ENCODE measurements around the gene ZNF782.
"Not testable (repeated sequence)": the region's sequence is repeated elsewhere in the genome, so short reads cannot be mapped to it uniquely, and the experiment has no call there.

Gene ZNF782

DNA sequence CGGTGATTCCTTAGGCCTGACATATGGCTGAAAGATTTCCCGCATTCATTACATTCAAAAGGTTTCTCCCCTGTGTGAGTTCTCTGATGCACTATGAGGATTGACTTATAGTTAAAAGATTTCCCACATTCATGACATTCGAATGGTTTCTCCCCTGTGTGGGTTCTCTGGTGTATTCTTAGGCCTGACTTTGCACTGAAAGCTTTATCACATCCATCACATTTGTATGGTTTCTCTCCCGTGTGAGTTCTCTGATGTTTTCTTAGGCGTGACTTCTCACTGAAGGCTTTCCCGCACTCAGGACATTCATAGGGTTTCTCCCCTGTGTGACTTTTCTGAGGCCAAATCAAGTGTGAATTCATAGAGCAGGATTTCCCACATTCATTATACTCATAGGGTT, 35.8 kb downstream of the ZNF782 start:
- TF ChIP-seq, protein P1, sequence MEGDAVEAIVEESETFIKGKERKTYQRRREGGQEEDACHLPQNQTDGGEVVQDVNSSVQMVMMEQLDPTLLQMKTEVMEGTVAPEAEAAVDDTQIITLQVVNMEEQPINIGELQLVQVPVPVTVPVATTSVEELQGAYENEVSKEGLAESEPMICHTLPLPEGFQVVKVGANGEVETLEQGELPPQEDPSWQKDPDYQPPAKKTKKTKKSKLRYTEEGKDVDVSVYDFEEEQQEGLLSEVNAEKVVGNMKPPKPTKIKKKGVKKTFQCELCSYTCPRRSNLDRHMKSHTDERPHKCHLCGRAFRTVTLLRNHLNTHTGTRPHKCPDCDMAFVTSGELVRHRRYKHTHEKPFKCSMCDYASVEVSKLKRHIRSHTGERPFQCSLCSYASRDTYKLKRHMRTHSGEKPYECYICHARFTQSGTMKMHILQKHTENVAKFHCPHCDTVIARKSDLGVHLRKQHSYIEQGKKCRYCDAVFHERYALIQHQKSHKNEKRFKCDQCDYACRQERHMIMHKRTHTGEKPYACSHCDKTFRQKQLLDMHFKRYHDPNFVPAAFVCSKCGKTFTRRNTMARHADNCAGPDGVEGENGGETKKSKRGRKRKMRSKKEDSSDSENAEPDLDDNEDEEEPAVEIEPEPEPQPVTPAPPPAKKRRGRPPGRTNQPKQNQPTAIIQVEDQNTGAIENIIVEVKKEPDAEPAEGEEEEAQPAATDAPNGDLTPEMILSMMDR (IDR thresholded peaks at IDR 0.05; ENCODE audit: low read depth, low read length) = no peak
- no peak overlapping the region for H3K27ac ChIP-seq
- peaks cover 43% of the 10 kb centered on the region for H3K36me3 ChIP-seq
- no peak overlapping the region for H3K4me3 ChIP-seq (ENCODE audit: low read depth, low read length)
- H3K27me3 ChIP-seq (ENCODE audit: insufficient read depth, low read depth, severe bottlenecking) = no peaks in the 10 kb centered on the region
- no peak for DNase-seq
- H3K9me3 ChIP-seq (ENCODE audit: severe bottlenecking) = peaks cover 57% of the 10 kb centered on the region

GRCh38 chr9:96817973-96818372, 36.3 kb downstream of the ZNF782 start:
- Histone ChIP-seq H3K4me3 (ENCODE audit: low read depth, low read length) (no peak overlapping the region), H3K27me3 (ENCODE audit: insufficient read depth, low read depth, severe bottlenecking) (no peaks in the 10 kb centered on the region), H3K9me3 (ENCODE audit: severe bottlenecking) (peaks cover 51% of the 10 kb centered on the region), H3K27ac (no peak overlapping the region), H3K36me3 (peaks cover 37% of the 10 kb centered on the region)
- TF ChIP-seq, protein P1 (IDR thresholded peaks at IDR 0.05; ENCODE audit: low read depth, low read length) = no peak
- no peak for DNase-seq

GRCh38 chr9:96813607-96814006, 40.7 kb downstream of the ZNF782 start:
- Histone ChIP-seq H3K36me3 (peaks cover 5% of the 10 kb centered on the region), H3K9me3 (ENCODE audit: severe bottlenecking) (peaks cover 34% of the 10 kb centered on the region), H3K27me3 (ENCODE audit: insufficient read depth, low read depth, severe bottlenecking) (no peaks in the 10 kb centered on the region), H3K27ac (no peak overlapping the region), H3K4me3 (ENCODE audit: low read depth, low read length) (no peak overlapping the region)
- no peak for DNase-seq
- TF ChIP-seq, protein P1 (IDR thresholded peaks at IDR 0.05; ENCODE audit: low read depth, low read length) = no peak

DNA sequence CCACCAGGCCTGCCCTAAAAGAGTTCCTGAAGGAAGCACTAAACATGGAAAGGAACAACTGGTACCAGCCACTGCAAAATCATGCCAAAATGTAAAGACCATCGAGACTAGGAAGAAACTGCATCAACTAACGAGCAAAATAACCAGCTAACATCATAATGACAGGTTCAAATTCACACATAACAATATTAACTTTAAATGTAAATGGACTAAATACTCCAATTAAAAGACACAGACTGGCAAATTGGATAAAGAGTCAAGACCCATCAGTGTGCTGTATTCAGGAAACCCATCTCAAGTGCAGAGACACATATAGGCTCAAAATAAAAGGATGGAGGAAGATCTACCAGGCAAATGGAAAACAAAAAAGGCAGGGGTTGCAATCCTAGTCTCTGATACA, 55.4 kb downstream of the ZNF782 start:
- peaks cover 41% of the 10 kb centered on the region for H3K9me3 ChIP-seq (ENCODE audit: severe bottlenecking)
- H3K27me3 ChIP-seq (ENCODE audit: insufficient read depth, low read depth, severe bottlenecking); H3K4me3 ChIP-seq (ENCODE audit: low read depth, low read length); DNase-seq; H3K27ac ChIP-seq: not testable (repeated sequence)
- peaks cover 30% of the 10 kb centered on the region for H3K36me3 ChIP-seq

- TF ChIP-seq, protein P1 (IDR thresholded peaks at IDR 0.05; ENCODE audit: low read depth, low read length) = no peak
- no peak overlapping the region for H3K27ac ChIP-seq
- no peak for DNase-seq
- H3K9me3 ChIP-seq (ENCODE audit: severe bottlenecking) = peaks cover 3% of the 10 kb centered on the region
- no peak overlapping the region for H3K4me3 ChIP-seq (ENCODE audit: low read depth, low read length)
- no peaks in the 10 kb centered on the region for H3K27me3 ChIP-seq (ENCODE audit: insufficient read depth, low read depth, severe bottlenecking)
- H3K36me3 ChIP-seq = no peaks in the 10 kb centered on the region
Observed at GRCh38 chr9:96784021-96784420, 70.3 kb downstream of the ZNF782 start.

GRCh38 chr9:96782235-96782634, 72.1 kb downstream of the ZNF782 start:
- Histone ChIP-seq H3K36me3 (no peaks in the 10 kb centered on the region), H3K27me3 (ENCODE audit: insufficient read depth, low read depth, severe bottlenecking) (no peaks in the 10 kb centered on the region), H3K27ac (no peak overlapping the region), H3K9me3 (ENCODE audit: severe bottlenecking) (no peaks in the 10 kb centered on the region), H3K4me3 (ENCODE audit: low read depth, low read length) (no peak overlapping the region)
- TF ChIP-seq, protein P1 (IDR thresholded peaks at IDR 0.05; ENCODE audit: low read depth, low read length) = no peak
- DNase-seq = no peak

All from WERI-Rb-1 (cell line).